ENCODE results near the gene UBALD2.

GRCh38 chr17:76278952-76279741, 14.0 kb downstream of the UBALD2 start:
- TF ChIP-seq POLR2A (IDR thresholded peaks at IDR 0.05), result no peak
- TF ChIP-seq, protein P1, sequence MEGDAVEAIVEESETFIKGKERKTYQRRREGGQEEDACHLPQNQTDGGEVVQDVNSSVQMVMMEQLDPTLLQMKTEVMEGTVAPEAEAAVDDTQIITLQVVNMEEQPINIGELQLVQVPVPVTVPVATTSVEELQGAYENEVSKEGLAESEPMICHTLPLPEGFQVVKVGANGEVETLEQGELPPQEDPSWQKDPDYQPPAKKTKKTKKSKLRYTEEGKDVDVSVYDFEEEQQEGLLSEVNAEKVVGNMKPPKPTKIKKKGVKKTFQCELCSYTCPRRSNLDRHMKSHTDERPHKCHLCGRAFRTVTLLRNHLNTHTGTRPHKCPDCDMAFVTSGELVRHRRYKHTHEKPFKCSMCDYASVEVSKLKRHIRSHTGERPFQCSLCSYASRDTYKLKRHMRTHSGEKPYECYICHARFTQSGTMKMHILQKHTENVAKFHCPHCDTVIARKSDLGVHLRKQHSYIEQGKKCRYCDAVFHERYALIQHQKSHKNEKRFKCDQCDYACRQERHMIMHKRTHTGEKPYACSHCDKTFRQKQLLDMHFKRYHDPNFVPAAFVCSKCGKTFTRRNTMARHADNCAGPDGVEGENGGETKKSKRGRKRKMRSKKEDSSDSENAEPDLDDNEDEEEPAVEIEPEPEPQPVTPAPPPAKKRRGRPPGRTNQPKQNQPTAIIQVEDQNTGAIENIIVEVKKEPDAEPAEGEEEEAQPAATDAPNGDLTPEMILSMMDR (IDR thresholded peaks at IDR 0.05), result peak; percentile 93 to 97
